RWPE2 (cell line): ENCODE data around the gene ANKS1B.

Experiments
- ATAC-seq: fragments of 200-7000 bp; cut with Tn5 transposase; 3 replicates; pipeline ENCODE4 v1.9.1; 2021; ENCODE audit warnings: low read depth
- DNase-seq: peaks from one replicate; pipeline ENCODE4 v3.0.0-alpha.2; 2020; ENCODE audit warnings: low spot score
- H3K27ac ChIP-seq: fragments of 450-650 bp; 2 replicates; pipeline ENCODE4 v1.5.1; 2017; ENCODE audit warnings: mild to moderate bottlenecking; ENCODE audit not compliant: poor library complexity, severe bottlenecking
- H3K27me3 ChIP-seq: fragments of 250-450 bp; sonication (Bioruptor Pico); 2 replicates; pipeline ENCODE4 v1.5.1; 2021; ENCODE audit warnings: mild to moderate bottlenecking, moderate library complexity; ENCODE audit not compliant: insufficient read depth, poor library complexity, severe bottlenecking
- H3K36me3 ChIP-seq: fragments of 250-450 bp; sonication (Bioruptor Pico); 2 replicates; pipeline ENCODE4 v1.5.1; 2020; ENCODE audit warnings: low read depth, mild to moderate bottlenecking, moderate library complexity
- H3K4me1 ChIP-seq: fragments of 250-450 bp; sonication (Bioruptor Pico); 2 replicates; pipeline ENCODE4 v1.5.1; 2021; ENCODE audit warnings: mild to moderate bottlenecking, moderate library complexity; ENCODE audit not compliant: insufficient read depth, poor library complexity, severe bottlenecking
- H3K4me3 ChIP-seq: fragments of 250-450 bp; sonication (Bioruptor Pico); 2 replicates; pipeline ENCODE4 v1.5.1; 2021; ENCODE audit warnings: mild to moderate bottlenecking, moderate library complexity; ENCODE audit not compliant: severe bottlenecking
- H3K9me3 ChIP-seq: fragments of 250-450 bp; sonication (Bioruptor Pico); 2 replicates; pipeline ENCODE4 v1.5.1; 2021; ENCODE audit warnings: mild to moderate bottlenecking, moderate library complexity; ENCODE audit not compliant: severe bottlenecking
- TF ChIP-seq, protein P1 (sequence below): fragments of 450-650 bp; IDR thresholded peaks from one replicate; pipeline ENCODE4 v1.5.1; 2017; ENCODE audit warnings: mild to moderate bottlenecking, moderate library complexity; ENCODE audit not compliant: poor library complexity, severe bottlenecking

The ANKS1B gene

DNA sequence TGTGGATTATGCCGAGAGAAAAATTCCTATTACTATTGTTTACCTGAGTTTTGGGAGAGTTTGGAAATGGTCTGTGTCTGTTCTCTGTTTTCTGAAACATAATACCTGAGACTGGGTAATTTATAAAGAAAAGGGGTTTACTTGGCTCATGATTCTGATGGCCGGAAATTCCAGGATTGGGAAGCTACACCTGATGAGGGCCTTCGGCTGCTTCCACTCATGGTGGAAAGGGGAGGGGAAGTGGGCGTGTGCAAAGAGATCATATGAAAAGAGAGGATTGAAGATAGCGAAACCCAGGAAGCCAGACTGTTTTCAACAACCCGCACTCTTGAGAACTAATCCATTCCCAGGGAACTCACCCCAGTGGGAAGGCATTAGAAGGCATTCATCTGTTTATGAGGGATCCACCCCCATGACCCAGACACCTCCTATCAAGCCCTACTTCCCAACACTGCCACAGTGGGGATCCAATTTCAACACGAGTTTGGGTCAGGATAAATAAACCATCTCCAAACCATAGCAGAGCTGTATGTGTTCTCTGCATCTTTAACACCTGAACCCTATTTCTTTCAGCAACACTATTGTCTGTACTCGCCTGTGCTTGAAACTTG lies 1288.6 kb downstream of the ANKS1B start:
- Histone ChIP-seq H3K27me3 (no peaks in the 10 kb centered on the region), H3K27ac (no peak overlapping the region), H3K9me3 (no peaks in the 10 kb centered on the region), H3K4me3 (no peak overlapping the region), H3K36me3 (peaks cover 42% of the 10 kb centered on the region), H3K4me1 (no peaks in the 10 kb centered on the region)
- TF ChIP-seq, protein P1, sequence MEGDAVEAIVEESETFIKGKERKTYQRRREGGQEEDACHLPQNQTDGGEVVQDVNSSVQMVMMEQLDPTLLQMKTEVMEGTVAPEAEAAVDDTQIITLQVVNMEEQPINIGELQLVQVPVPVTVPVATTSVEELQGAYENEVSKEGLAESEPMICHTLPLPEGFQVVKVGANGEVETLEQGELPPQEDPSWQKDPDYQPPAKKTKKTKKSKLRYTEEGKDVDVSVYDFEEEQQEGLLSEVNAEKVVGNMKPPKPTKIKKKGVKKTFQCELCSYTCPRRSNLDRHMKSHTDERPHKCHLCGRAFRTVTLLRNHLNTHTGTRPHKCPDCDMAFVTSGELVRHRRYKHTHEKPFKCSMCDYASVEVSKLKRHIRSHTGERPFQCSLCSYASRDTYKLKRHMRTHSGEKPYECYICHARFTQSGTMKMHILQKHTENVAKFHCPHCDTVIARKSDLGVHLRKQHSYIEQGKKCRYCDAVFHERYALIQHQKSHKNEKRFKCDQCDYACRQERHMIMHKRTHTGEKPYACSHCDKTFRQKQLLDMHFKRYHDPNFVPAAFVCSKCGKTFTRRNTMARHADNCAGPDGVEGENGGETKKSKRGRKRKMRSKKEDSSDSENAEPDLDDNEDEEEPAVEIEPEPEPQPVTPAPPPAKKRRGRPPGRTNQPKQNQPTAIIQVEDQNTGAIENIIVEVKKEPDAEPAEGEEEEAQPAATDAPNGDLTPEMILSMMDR: no peak
- ATAC-seq: no peak
- no peak for DNase-seq

DNA sequence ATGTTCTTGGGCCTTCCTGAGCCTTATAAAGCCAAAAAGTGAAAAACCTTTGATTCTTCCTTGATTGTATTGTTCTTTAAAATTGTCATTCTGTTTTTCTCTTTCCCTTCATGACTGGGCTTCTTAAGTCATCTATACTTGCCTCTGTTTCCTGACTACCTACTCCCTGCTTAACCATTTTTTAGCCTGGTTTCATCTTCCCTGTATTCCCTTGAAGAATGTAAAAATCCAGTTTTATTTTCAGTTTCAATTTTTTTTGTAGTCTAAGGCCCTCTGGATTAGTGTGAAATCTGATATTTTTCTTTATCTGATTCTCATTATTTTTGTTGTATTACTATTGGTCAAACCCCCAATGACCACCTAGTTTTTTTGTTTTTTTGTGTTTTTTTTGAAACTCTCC lies 1293.4 kb downstream of the ANKS1B start:
- Histone ChIP-seq H3K27ac (no peak overlapping the region), H3K36me3 (peaks cover 53% of the 10 kb centered on the region), H3K9me3 (no peaks in the 10 kb centered on the region), H3K27me3 (no peaks in the 10 kb centered on the region), H3K4me1 (no peaks in the 10 kb centered on the region), H3K4me3 (no peak overlapping the region)
- ATAC-seq (no peak), DNase-seq (no peak)
- TF ChIP-seq, protein P1: no peak

DNA sequence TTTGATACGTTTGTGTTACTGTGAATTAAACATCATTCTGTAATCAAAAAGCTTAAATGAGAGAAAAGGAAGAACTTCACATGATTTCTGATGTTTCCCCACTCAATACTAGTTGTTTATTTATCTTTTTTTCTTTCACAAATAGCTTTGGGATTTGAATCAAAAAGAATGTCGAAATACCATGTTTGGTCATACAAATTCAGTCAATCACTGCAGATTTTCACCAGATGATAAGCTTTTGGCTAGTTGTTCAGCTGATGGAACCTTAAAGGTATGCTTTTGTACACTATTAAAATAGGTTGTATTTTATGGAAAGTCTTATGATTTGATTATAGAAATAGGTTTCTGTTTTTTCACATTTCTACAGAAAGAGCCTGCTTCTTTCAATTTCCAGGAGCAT lies 1298.1 kb downstream of the ANKS1B start:
- Histone ChIP-seq H3K4me3 (no peak overlapping the region), H3K4me1 (no peaks in the 10 kb centered on the region), H3K27me3 (no peaks in the 10 kb centered on the region), H3K9me3 (no peaks in the 10 kb centered on the region), H3K27ac (no peak overlapping the region), H3K36me3 (peaks cover 72% of the 10 kb centered on the region)
- no peak for DNase-seq
- ATAC-seq: no peak
- TF ChIP-seq, protein P1: no peak
